Osteoblast (primary cell): ENCODE data around the gene PHF2. TPM values are rescaled to one million over a fixed set of nuclear protein-coding genes. Genes with fewer than 3 reads are reported as not detected.
A peak's percentile ranks its signal among the peaks of the same experiment; 100 is the strongest.

ENCODE experiments used
- DNase-seq: peaks from one replicate; pipeline ENCODE4 v3.0.0; 2011; ENCODE audit warnings: low spot score, mixed read lengths; ENCODE audit not compliant: insufficient read length; ENCODE audit errors: missing footprints
- H2AFZ ChIP-seq: 2 replicates; pipeline ENCODE4 v1.6.0; 2011; ENCODE audit warnings: mild to moderate bottlenecking, low read length
- H3K27ac ChIP-seq: 2 replicates; pipeline ENCODE4 v1.5.1; 2011; ENCODE audit warnings: mild to moderate bottlenecking, low read depth, low read length, moderate library complexity
- H3K27me3 ChIP-seq: 2 replicates; pipeline ENCODE4 v1.6.0; 2012; ENCODE audit warnings: mild to moderate bottlenecking, control low read depth, inconsistent platforms, low read length, moderate library complexity; ENCODE audit not compliant: insufficient read depth
- H3K36me3 ChIP-seq: 2 replicates; pipeline ENCODE4 v1.5.1; 2011; ENCODE audit warnings: mild to moderate bottlenecking, low read length, control low read depth, moderate library complexity; ENCODE audit not compliant: insufficient read depth
- H3K4me1 ChIP-seq: 2 replicates; pipeline ENCODE4 v1.5.1; 2011; ENCODE audit warnings: mild to moderate bottlenecking, low read length, control low read depth, moderate library complexity; ENCODE audit not compliant: insufficient read depth
- H3K4me2 ChIP-seq: 2 replicates; pipeline ENCODE4 v1.6.0; 2011; ENCODE audit warnings: mild to moderate bottlenecking, low read length; ENCODE audit not compliant: insufficient read depth
- H3K4me3 ChIP-seq: fragments of 200-600 bp; sonication (generic); 3 replicates; pipeline ENCODE4 v1.5.1; 2012; ENCODE audit warnings: mild to moderate bottlenecking, low read length, inconsistent platforms; ENCODE audit not compliant: insufficient read depth
- H3K79me2 ChIP-seq: 2 replicates; pipeline ENCODE4 v1.6.0; 2012; ENCODE audit warnings: mild to moderate bottlenecking, low read length, control low read depth, inconsistent platforms; ENCODE audit not compliant: insufficient read depth
- H3K9me3 ChIP-seq: 2 replicates; pipeline ENCODE4 v1.5.1; 2011; ENCODE audit warnings: low read depth, low read length, control low read depth
- H4K20me1 ChIP-seq: 2 replicates; pipeline ENCODE4 v1.6.0; 2012; ENCODE audit warnings: mild to moderate bottlenecking, low read length, control low read depth; ENCODE audit not compliant: insufficient read depth
- total RNA-seq: library from RNA; depleted of rRNA; stranded (reverse); fragments of >200 nt; gene quantifications from 2 replicates; pipeline ENCODE4 v1.2.3, GENCODE V29; 2012
- TF ChIP-seq, protein P1 (sequence below): IDR thresholded peaks from 2 replicates; pipeline ENCODE4 v1.5.1; 2011; ENCODE audit warnings: mild to moderate bottlenecking, low read depth, low read length, moderate library complexity; ENCODE audit errors: extremely low read depth

Gene PHF2
- total RNA-seq, 1 donor: 14.8 TPM

DNA sequence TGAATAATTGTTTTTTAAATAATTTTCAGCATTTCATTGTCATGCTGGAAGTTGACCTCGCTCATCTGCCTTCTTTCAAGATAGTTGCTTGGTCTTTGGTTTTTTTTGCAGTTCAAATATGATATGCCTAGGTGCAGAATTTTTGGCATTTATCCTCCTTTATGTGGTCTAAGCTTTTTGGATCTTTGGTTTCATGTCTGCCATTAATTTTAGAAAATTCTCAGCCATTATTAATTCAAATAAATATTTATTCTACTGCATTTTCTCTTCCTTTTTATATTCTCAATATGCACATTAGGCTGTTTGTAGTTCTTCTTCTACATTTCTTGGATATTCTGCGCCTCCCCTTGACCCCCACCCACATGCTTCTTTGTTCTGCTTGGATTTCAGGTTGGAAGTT, 63.6 kb downstream of the PHF2 start:
- H3K4me2 ChIP-seq: no peak overlapping the region
- peaks cover 8% of the 10 kb centered on the region for H4K20me1 ChIP-seq
- no peaks in the 10 kb centered on the region for H3K27me3 ChIP-seq
- H3K4me1 ChIP-seq: peaks cover 7% of the 10 kb centered on the region
- no peak overlapping the region for H2AFZ ChIP-seq
- DNase-seq: no peak
- TF ChIP-seq, protein P1, sequence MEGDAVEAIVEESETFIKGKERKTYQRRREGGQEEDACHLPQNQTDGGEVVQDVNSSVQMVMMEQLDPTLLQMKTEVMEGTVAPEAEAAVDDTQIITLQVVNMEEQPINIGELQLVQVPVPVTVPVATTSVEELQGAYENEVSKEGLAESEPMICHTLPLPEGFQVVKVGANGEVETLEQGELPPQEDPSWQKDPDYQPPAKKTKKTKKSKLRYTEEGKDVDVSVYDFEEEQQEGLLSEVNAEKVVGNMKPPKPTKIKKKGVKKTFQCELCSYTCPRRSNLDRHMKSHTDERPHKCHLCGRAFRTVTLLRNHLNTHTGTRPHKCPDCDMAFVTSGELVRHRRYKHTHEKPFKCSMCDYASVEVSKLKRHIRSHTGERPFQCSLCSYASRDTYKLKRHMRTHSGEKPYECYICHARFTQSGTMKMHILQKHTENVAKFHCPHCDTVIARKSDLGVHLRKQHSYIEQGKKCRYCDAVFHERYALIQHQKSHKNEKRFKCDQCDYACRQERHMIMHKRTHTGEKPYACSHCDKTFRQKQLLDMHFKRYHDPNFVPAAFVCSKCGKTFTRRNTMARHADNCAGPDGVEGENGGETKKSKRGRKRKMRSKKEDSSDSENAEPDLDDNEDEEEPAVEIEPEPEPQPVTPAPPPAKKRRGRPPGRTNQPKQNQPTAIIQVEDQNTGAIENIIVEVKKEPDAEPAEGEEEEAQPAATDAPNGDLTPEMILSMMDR: no peak
- no peak overlapping the region for H3K4me3 ChIP-seq
- no peaks in the 10 kb centered on the region for H3K9me3 ChIP-seq
- H3K27ac ChIP-seq: no peak overlapping the region
- H3K36me3 ChIP-seq: peaks cover 22% of the 10 kb centered on the region
- H3K79me2 ChIP-seq: no peaks in the 10 kb centered on the region

GRCh38 chr9:93642961-93643360, 66.6 kb downstream of the PHF2 start:
- Histone ChIP-seq H3K27me3 (no peaks in the 10 kb centered on the region), H3K27ac (no peak overlapping the region), H3K4me1 (peaks cover 7% of the 10 kb centered on the region), H3K4me2 (no peak overlapping the region), H4K20me1 (peaks cover 8% of the 10 kb centered on the region), H3K4me3 (no peak overlapping the region), H3K79me2 (no peaks in the 10 kb centered on the region), H3K9me3 (no peaks in the 10 kb centered on the region), H3K36me3 (peaks cover 11% of the 10 kb centered on the region), H2AFZ (no peak overlapping the region)
- TF ChIP-seq, protein P1: no peak
- DNase-seq: peak; percentile 94

GRCh38 chr9:93644397-93645088, 68.2 kb downstream of the PHF2 start:
- Histone ChIP-seq H3K4me2 (no peak overlapping the region), H4K20me1 (peaks cover 8% of the 10 kb centered on the region), H3K36me3 (peaks cover 12% of the 10 kb centered on the region), H3K4me1 (peaks cover 7% of the 10 kb centered on the region), H3K79me2 (no peaks in the 10 kb centered on the region), H2AFZ (no peak overlapping the region), H3K27me3 (no peaks in the 10 kb centered on the region), H3K4me3 (no peak overlapping the region), H3K27ac (no peak overlapping the region), H3K9me3 (no peaks in the 10 kb centered on the region)
- DNase-seq: no peak
- TF ChIP-seq, protein P1: no peak

GRCh38 chr9:93645149-93645889, 68.9 kb downstream of the PHF2 start:
- no peaks in the 10 kb centered on the region for H3K79me2 ChIP-seq
- no peaks in the 10 kb centered on the region for H3K9me3 ChIP-seq
- H3K4me3 ChIP-seq: no peak overlapping the region
- no peak overlapping the region for H2AFZ ChIP-seq
- no peaks in the 10 kb centered on the region for H3K27me3 ChIP-seq
- no peak overlapping the region for H3K4me2 ChIP-seq
- H3K36me3 ChIP-seq: peaks cover 20% of the 10 kb centered on the region
- H4K20me1 ChIP-seq: peaks cover 8% of the 10 kb centered on the region
- no peak overlapping the region for H3K27ac ChIP-seq
- no peak for DNase-seq
- TF ChIP-seq, protein P1: no peak
- H3K4me1 ChIP-seq: peaks cover 7% of the 10 kb centered on the region
